H1 (cell line): ENCODE data around the gene CYSRT1.

Source experiments
- BACH1 ChIP-seq: IDR thresholded peaks from 2 replicates; pipeline ENCODE4 v1.6.1; 2012; ENCODE audit warnings: low read length, improper control_type of control experiment
- CEBPB ChIP-seq: IDR thresholded peaks from 2 replicates; pipeline ENCODE4 v1.6.1; 2012; ENCODE audit warnings: low read depth, low read length
- MAFK ChIP-seq: IDR thresholded peaks from 2 replicates; pipeline ENCODE4 v1.6.1; 2012; ENCODE audit warnings: low read depth, mild to moderate bottlenecking, improper control_type of control experiment, low read length
- POLR2A ChIP-seq, 2 experiments: IDR thresholded peaks; 1 replicate in 1 of 2; 2 replicates in 1 of 2; pipeline ENCODE4 v1.6.1; 2011; ENCODE audit warnings: low read depth in 2 of 2, low read length in 2 of 2, mild to moderate bottlenecking in 2 of 2; ENCODE audit errors: control extremely low read depth in 1 of 2
- RAD21 ChIP-seq, 2 experiments: IDR thresholded peaks in 1 of 2; conservative IDR thresholded peaks in 1 of 2; 2 replicates each; pipeline ENCODE4 v1.6.1; 2011; ENCODE audit warnings: low read depth in 2 of 2, low read length in 2 of 2, improper control_type of control experiment in 1 of 2, inconsistent platforms in 1 of 2, mild to moderate bottlenecking in 1 of 2, moderate library complexity in 1 of 2
- SP1 ChIP-seq: IDR thresholded peaks from 2 replicates; pipeline ENCODE4 v1.6.1; 2011; ENCODE audit warnings: low read depth, low read length
- ZNF274 ChIP-seq: IDR thresholded peaks from 2 replicates; pipeline ENCODE4 v1.7.0; 2012; ENCODE audit warnings: low read length, borderline replicate concordance; ENCODE audit errors: extremely low read depth
- TF ChIP-seq, protein P1 (sequence below), 3 experiments: IDR thresholded peaks; 1 replicate in 2 of 3; 2 replicates in 1 of 3; pipeline versions ENCODE4 v1.5.1 to v1.6.1; 2011; ENCODE audit warnings: low read length in 3 of 3, mild to moderate bottlenecking in 3 of 3, inconsistent platforms in 2 of 3, low read depth in 1 of 3, moderate library complexity in 1 of 3; ENCODE audit not compliant: insufficient read depth in 1 of 3; ENCODE audit errors: control extremely low read depth in 1 of 3

DNA sequence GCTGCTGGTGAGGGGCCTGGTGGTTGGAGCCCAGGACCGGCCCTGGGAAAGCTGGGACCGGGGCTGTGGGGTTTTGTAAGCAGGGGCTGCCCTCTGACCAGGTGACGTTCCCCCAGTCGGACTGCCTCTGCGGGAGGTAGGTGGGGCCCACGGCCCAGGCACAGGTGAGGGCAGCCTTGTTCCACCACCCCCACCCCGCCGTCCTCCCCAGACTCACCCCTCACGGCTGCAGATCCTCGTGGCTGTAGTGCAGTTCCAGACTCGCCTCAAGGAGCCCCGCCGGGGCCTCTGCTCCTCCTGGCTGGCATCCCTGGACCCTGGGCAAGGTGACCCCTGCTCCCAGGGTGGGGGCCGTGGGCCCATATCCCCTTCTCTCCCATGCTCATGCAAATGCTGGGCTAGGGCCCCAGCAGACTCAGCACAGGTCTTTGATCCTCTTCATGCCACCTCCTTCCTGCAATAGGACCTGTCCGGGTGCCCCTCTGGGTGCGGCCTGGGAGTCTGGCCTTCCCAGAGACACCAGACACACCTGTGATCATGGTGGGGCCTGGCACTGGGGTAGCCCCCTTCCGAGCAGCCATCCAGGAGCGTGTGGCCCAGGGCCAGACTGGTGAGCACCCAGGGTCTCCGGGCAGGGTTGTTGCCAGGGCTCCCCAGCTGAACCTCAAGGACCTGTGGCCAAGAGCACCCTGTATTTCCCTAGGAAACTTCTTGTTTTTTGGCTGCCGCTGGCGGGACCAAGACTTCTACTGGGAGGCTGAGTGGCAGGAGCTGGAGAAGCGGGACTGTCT lies 9.6 kb upstream of the CYSRT1 start:
- TF ChIP-seq MAFK, result no peak
- TF ChIP-seq, protein P1, sequence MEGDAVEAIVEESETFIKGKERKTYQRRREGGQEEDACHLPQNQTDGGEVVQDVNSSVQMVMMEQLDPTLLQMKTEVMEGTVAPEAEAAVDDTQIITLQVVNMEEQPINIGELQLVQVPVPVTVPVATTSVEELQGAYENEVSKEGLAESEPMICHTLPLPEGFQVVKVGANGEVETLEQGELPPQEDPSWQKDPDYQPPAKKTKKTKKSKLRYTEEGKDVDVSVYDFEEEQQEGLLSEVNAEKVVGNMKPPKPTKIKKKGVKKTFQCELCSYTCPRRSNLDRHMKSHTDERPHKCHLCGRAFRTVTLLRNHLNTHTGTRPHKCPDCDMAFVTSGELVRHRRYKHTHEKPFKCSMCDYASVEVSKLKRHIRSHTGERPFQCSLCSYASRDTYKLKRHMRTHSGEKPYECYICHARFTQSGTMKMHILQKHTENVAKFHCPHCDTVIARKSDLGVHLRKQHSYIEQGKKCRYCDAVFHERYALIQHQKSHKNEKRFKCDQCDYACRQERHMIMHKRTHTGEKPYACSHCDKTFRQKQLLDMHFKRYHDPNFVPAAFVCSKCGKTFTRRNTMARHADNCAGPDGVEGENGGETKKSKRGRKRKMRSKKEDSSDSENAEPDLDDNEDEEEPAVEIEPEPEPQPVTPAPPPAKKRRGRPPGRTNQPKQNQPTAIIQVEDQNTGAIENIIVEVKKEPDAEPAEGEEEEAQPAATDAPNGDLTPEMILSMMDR (IDR thresholded peaks at IDR 0.05; ENCODE audit: control extremely low read depth in 1 of 3, insufficient read depth in 1 of 3, low read depth in 1 of 3, low read length in 3 of 3), result no peak
- no peak for TF ChIP-seq POLR2A (IDR thresholded peaks at IDR 0.05; ENCODE audit: control extremely low read depth in 1 of 2, low read depth in 2 of 2, low read length in 2 of 2)
- no peak for TF ChIP-seq BACH1
- no peak for TF ChIP-seq CEBPB
- no peak for TF ChIP-seq SP1
- TF ChIP-seq RAD21 (IDR thresholded peaks at IDR 0.05 in 1 of 2, conservative IDR thresholded peaks at IDR 0.05 in 1 of 2; ENCODE audit: low read depth in 2 of 2, low read length in 2 of 2), result no peak
- no peak for TF ChIP-seq ZNF274
